Fibroblast of lung (primary cell): ENCODE data around the gene KIAA1671.

Experiments
- EZH2 ChIP-seq: IDR thresholded peaks from 2 replicates; pipeline ENCODE4 v1.5.1; 2012; ENCODE audit warnings: low read length, control low read depth, mild to moderate bottlenecking; ENCODE audit errors: missing control alignments
- TF ChIP-seq, protein P1 (sequence below), 2 donors: IDR thresholded peaks in 1 of 2; conservative IDR thresholded peaks in 1 of 2; 1 replicate in 1 of 2; 2 replicates in 1 of 2; pipeline ENCODE4 v1.5.1; 2011 to 2012; ENCODE audit warnings: low read length in 2 of 2, control low read depth in 1 of 2, inconsistent platforms in 1 of 2, low read depth in 1 of 2, mild to moderate bottlenecking in 1 of 2

GRCh38 chr22:24954856-24955255, 2.3 kb downstream of the KIAA1671 start:
- TF ChIP-seq, protein P1, sequence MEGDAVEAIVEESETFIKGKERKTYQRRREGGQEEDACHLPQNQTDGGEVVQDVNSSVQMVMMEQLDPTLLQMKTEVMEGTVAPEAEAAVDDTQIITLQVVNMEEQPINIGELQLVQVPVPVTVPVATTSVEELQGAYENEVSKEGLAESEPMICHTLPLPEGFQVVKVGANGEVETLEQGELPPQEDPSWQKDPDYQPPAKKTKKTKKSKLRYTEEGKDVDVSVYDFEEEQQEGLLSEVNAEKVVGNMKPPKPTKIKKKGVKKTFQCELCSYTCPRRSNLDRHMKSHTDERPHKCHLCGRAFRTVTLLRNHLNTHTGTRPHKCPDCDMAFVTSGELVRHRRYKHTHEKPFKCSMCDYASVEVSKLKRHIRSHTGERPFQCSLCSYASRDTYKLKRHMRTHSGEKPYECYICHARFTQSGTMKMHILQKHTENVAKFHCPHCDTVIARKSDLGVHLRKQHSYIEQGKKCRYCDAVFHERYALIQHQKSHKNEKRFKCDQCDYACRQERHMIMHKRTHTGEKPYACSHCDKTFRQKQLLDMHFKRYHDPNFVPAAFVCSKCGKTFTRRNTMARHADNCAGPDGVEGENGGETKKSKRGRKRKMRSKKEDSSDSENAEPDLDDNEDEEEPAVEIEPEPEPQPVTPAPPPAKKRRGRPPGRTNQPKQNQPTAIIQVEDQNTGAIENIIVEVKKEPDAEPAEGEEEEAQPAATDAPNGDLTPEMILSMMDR (conservative IDR thresholded peaks at IDR 0.05 in 1 of 2, IDR thresholded peaks at IDR 0.05 in 1 of 2; ENCODE audit: low read depth in 1 of 2, low read length in 2 of 2), result no peak
- no peak for TF ChIP-seq EZH2
